Activated CD4-positive, alpha-beta T cell treated with anti-CD3 and anti-CD28 coated beads, Interleukin-2, amount 10 ng/mL, durations not matched to agents 7 days and 5 days (primary cell): ENCODE data around the gene CNKSR1. TPM values are rescaled to one million over a fixed set of nuclear protein-coding genes. Genes with fewer than 3 reads are reported as not detected.

Source experiments
- total RNA-seq, 2 experiments: library from RNA; stranded (reverse); gene quantifications; one replicate each; pipeline ENCODE4 v1.2.3, GENCODE V29; 2021

CNKSR1 gene
- total RNA-seq, 2 experiments from 2014 or later, result 6.4 to 7.5 TPM

Other genes with a start within 250 kb of the CNKSR1 start
- gene PAFAH2, start 179.4 kb upstream of the CNKSR1 start, total RNA-seq, result 10 to 100 TPM; 10.1 to 11.9 TPM
- not detected for gene EXTL1, start 155.7 kb upstream of the CNKSR1 start, total RNA-seq
- not detected for gene SLC30A2, start 131.4 kb upstream of the CNKSR1 start, total RNA-seq
- gene TRIM63, start 109.9 kb upstream of the CNKSR1 start, total RNA-seq, result under 1 TPM; 0.10 TPM
- 10 to 100 TPM; 21.0 to 25.8 TPM for gene PDIK1L, start 65.7 kb upstream of the CNKSR1 start, total RNA-seq
- gene FAM110D, start 18.4 kb upstream of the CNKSR1 start, total RNA-seq, result not detected
- gene C1orf232, start 8.5 kb upstream of the CNKSR1 start, total RNA-seq, result not detected
- gene ZNF593, start 7.6 kb upstream of the CNKSR1 start, total RNA-seq, result 10 to 100 TPM; 27.3 to 28.6 TPM
- gene ZNF593OS, start 5.7 kb upstream of the CNKSR1 start, total RNA-seq, result not detected
- not detected for gene CATSPER4, start 13.1 kb downstream of the CNKSR1 start, total RNA-seq
- 10 to 100 TPM; 46.9 to 49.0 TPM for gene CEP85, start 56.7 kb downstream of the CNKSR1 start, total RNA-seq
- 100 to 1,000 TPM; 606 to 707 TPM for gene SH3BGRL3, start 102.6 kb downstream of the CNKSR1 start, total RNA-seq
- gene UBXN11, start 129.1 kb downstream of the CNKSR1 start, total RNA-seq, result 10 to 100 TPM; 48.6 to 51.3 TPM
- gene CD52, start 140.5 kb downstream of the CNKSR1 start, total RNA-seq, result 1,000 to 10,000 TPM; 1,663 to 1,924 TPM
- gene CRYBG2, start 176.6 kb downstream of the CNKSR1 start, total RNA-seq, result 1 to 10 TPM; 2.2 to 2.6 TPM
- under 1 TPM in 1 of 2 experiments, not detected in 1; 0.17 TPM for gene ZNF683, start 195.3 kb downstream of the CNKSR1 start, total RNA-seq
- gene LIN28A, start 233.3 kb downstream of the CNKSR1 start, total RNA-seq, result not detected